HG03025 (cell line): ENCODE data around the gene CYLD.

Source experiments
- ATAC-seq: cut with Tn5 transposase; IDR thresholded peaks from one replicate; pipeline ENCODE4 v1.9.1; 2021; ENCODE audit warnings: mild to moderate bottlenecking, moderate library complexity; ENCODE audit not compliant: unreplicated experiment, low FRiP score

The CYLD gene

GRCh38 chr16:50741781-50742575 is at the start of gene CYLD:
Gene CYLD (plus strand): TSS chr16:50742086. CDS start chr16:50749699, 7,613 bp downstream.
- peak; percentile 88 for ATAC-seq

- no peak for ATAC-seq
Observed at GRCh38 chr16:50692644-50692998, 49.3 kb upstream of the CYLD start.

- no peak for ATAC-seq
Observed at GRCh38 chr16:50692999-50693781, 48.7 kb upstream of the CYLD start, which contains the start of gene NOD2. Gene NOD2 (plus strand): TSS chr16:50693606. CDS start chr16:50699496, 5,890 bp downstream.

GRCh38 chr16:50694206-50694605 is 47.7 kb upstream of the CYLD start:
- ATAC-seq: no peak

- no peak for ATAC-seq
Observed at GRCh38 chr16:50695017-50696000, 46.6 kb upstream of the CYLD start.

- ATAC-seq: no peak
Observed at GRCh38 chr16:50696126-50696525, 45.8 kb upstream of the CYLD start.

GRCh38 chr16:50696575-50697420 is 45.1 kb upstream of the CYLD start:
- peak; percentile 45 for ATAC-seq

GRCh38 chr16:50697421-50697715 is 44.5 kb upstream of the CYLD start:
- ATAC-seq: no peak

GRCh38 chr16:50697881-50698767 is 43.8 kb upstream of the CYLD start:
- ATAC-seq: peak; percentile 48

GRCh38 chr16:50699326-50700159 is 42.3 kb upstream of the CYLD start:
- no peak for ATAC-seq

- no peak for ATAC-seq
Observed at GRCh38 chr16:50702725-50703124, 39.2 kb upstream of the CYLD start.

- no peak for ATAC-seq
Observed at GRCh38 chr16:50704245-50704644, 37.6 kb upstream of the CYLD start.

- no peak for ATAC-seq
Observed at GRCh38 chr16:50705436-50706110, 36.3 kb upstream of the CYLD start.

- no peak for ATAC-seq
Observed at GRCh38 chr16:50706250-50706649, 35.6 kb upstream of the CYLD start.

- no peak for ATAC-seq
Observed at GRCh38 chr16:50708373-50709060, 33.4 kb upstream of the CYLD start.

- no peak for ATAC-seq
Observed at GRCh38 chr16:50709061-50709684, 32.7 kb upstream of the CYLD start.
